Natural killer cell (primary cell): ENCODE measurements around the gene INPP5K. TPM values are rescaled to one million over a fixed set of nuclear protein-coding genes. Genes with fewer than 3 reads are reported as not detected.

Source experiments
- ATAC-seq, 3 donors: fragments of 150-1000 bp in 2 of 3; fragments of 200-7000 bp in 1 of 3; cut with Tn5 transposase; 1 replicate in 1 of 3; 2 replicates in 2 of 3; pipeline ENCODE4 v1.10.0; 2021; ENCODE audit warnings: mild to moderate bottlenecking in 2 of 3, moderate library complexity in 2 of 3
- DNase-seq, 2 donors: peaks; one replicate each; pipeline versions ENCODE4 v3.0.0 to v3.0.0-alpha.2; 2013 to 2021; ENCODE audit warnings: mixed read lengths in 1 of 2
- H3K27ac ChIP-seq: one replicate; pipeline ENCODE4 v1.5.1; 2013; ENCODE audit warnings: mild to moderate bottlenecking, low read length
- H3K27me3 ChIP-seq: one replicate; pipeline ENCODE4 v1.6.1; 2013; ENCODE audit warnings: low read length; ENCODE audit not compliant: control insufficient read depth, insufficient read depth
- H3K36me3 ChIP-seq: one replicate; pipeline ENCODE4 v1.6.1; 2013; ENCODE audit warnings: low read length; ENCODE audit not compliant: control insufficient read depth, insufficient read depth
- H3K4me1 ChIP-seq: one replicate; pipeline ENCODE4 v1.6.1; 2013; ENCODE audit warnings: low read length; ENCODE audit not compliant: control insufficient read depth, insufficient read depth
- H3K4me3 ChIP-seq: one replicate; pipeline ENCODE4 v1.5.1; 2013; ENCODE audit warnings: low read length
- H3K9me3 ChIP-seq: one replicate; pipeline ENCODE4 v1.6.1; 2013; ENCODE audit warnings: low read length; ENCODE audit not compliant: control insufficient read depth, insufficient read depth
- H3K27ac Mint-ChIP-seq, 2 donors: one replicate each; pipeline ENCODE4 v1.8.0; 2022; ENCODE audit warnings: mild to moderate bottlenecking in 2 of 2, mixed read lengths in 2 of 2, moderate library complexity in 1 of 2
- H3K27me3 Mint-ChIP-seq, 2 donors: one replicate each; pipeline ENCODE4 v1.8.0; 2022; ENCODE audit warnings: low read depth in 2 of 2, mixed read lengths in 2 of 2
- H3K36me3 Mint-ChIP-seq: one replicate; pipeline ENCODE4 v1.8.0; 2022; ENCODE audit warnings: mixed read lengths
- H3K4me1 Mint-ChIP-seq, 2 donors: one replicate each; pipeline ENCODE4 v1.8.0; 2022; ENCODE audit warnings: mixed read lengths in 2 of 2
- H3K4me3 Mint-ChIP-seq: one replicate; pipeline ENCODE4 v1.8.0; 2022; ENCODE audit warnings: mild to moderate bottlenecking, moderate library complexity, mixed read lengths
- H3K9me3 Mint-ChIP-seq, 2 donors: one replicate each; pipeline ENCODE4 v1.8.0; 2022; ENCODE audit warnings: mixed read lengths in 2 of 2
- CTCF ChIP-seq: fragments of 200-600 bp; IDR thresholded peaks from one replicate; pipeline ENCODE4 v1.8.0; 2022; ENCODE audit warnings: antibody characterized with exemption
- WGBS: methylation state at CpG from one replicate; pipeline ENCODE4 v1.1.7; 2013; ENCODE audit warnings: missing lambda C conversion rate; ENCODE audit not compliant: insufficient coverage; 5-methylcytosine and 5-hydroxymethylcytosine counted together
- intact Hi-C: fragments of 100-400 bp; cut with micrococcal nuclease; formaldehyde crosslinking; loops from one replicate; pipeline ENCODE4 v1.14.2; 2022
- total RNA-seq, 4 donors: library from RNA; stranded (reverse); fragments of 120-200 nt in 1 of 4; gene quantifications; one replicate each; pipeline versions ENCODE4 v1.2.3 to v1.2.4, GENCODE V29; 2013 to 2022

INPP5K gene
- total RNA-seq, 3 donors from 2014 or later (not counting 1 experiment from before 2014, with no cell fraction given) = 278 to 317 (median 292) TPM

GRCh38 chr17:1521086-1521640 lies 4.8 kb upstream of the INPP5K start:
- Histone ChIP-seq H3K9me3 (no peaks in the 10 kb centered on the region), H3K27me3 (no peaks in the 10 kb centered on the region), H3K36me3 (peaks cover 6% of the 10 kb centered on the region), H3K4me3 (no peak overlapping the region), H3K27ac (no peak overlapping the region), H3K4me1 (peaks cover 9% of the 10 kb centered on the region)
- Mint-ChIP-seq H3K9me3 (no peaks in the 10 kb centered on the region), H3K4me3 (no peak overlapping the region), H3K4me1 (no peaks in the 10 kb centered on the region), H3K27me3 (no peaks in the 10 kb centered on the region), H3K36me3 (no peaks in the 10 kb centered on the region), H3K27ac (no peak overlapping the region)
- ATAC-seq = no peak
- intact Hi-C loops = no loop called here
- TF ChIP-seq CTCF = no peak
- no peak for DNase-seq
- 97% methylated on average over 9 of the region's 10 CpGs for WGBS

GRCh38 chr17:1519678-1520077 lies 3.3 kb upstream of the INPP5K start:
- DNase-seq = no peak
- ATAC-seq = no peak
- intact Hi-C loops = loop anchor here (5.0 kb wide), 1 partner anchor 108 kb away; the partner anchor contains the start of gene SLC43A2
- H3K36me3 Mint-ChIP-seq = no peaks in the 10 kb centered on the region
- peaks cover 9 to 11% of the 10 kb centered on the region in 2 donors for H3K4me1 Mint-ChIP-seq
- H3K27ac Mint-ChIP-seq = no peak overlapping the region
- no peaks in the 10 kb centered on the region for H3K27me3 Mint-ChIP-seq
- Histone ChIP-seq H3K27ac (no peak overlapping the region), H3K4me3 (no peak overlapping the region), H3K9me3 (no peaks in the 10 kb centered on the region), H3K36me3 (peaks cover 4% of the 10 kb centered on the region), H3K4me1 (peaks cover 24% of the 10 kb centered on the region), H3K27me3 (no peaks in the 10 kb centered on the region)
- no peak for TF ChIP-seq CTCF
- 92% methylated on average over 7 of the region's 7 CpGs for WGBS
- no peaks in the 10 kb centered on the region for H3K9me3 Mint-ChIP-seq
- H3K4me3 Mint-ChIP-seq = no peak overlapping the region

- intact Hi-C loops = loop anchor here (5.0 kb wide), 1 partner anchor 109 kb away; the partner anchor contains the start of gene SLC43A2
- DNase-seq = no peak
- H3K9me3 ChIP-seq = no peaks in the 10 kb centered on the region
- peaks cover 7% of the 10 kb centered on the region for H3K36me3 ChIP-seq
- Mint-ChIP-seq H3K4me1 (peaks cover 11 to 19% of the 10 kb centered on the region in 2 donors), H3K27me3 (no peaks in the 10 kb centered on the region), H3K36me3 (no peaks in the 10 kb centered on the region), H3K27ac (peak overlapping the region in 1 of 2 donors; percentile 8), H3K9me3 (no peaks in the 10 kb centered on the region), H3K4me3 (peak overlapping the region; percentile 74)
- no peak overlapping the region for H3K4me3 ChIP-seq
- H3K4me1 ChIP-seq = peaks cover 25% of the 10 kb centered on the region
- H3K27ac ChIP-seq = no peak overlapping the region
- whole genome bisulfite sequencing = 81% methylated on average over 2 of the region's 2 CpGs
- TF ChIP-seq CTCF = no peak
- ATAC-seq = no peak
- H3K27me3 ChIP-seq = no peaks in the 10 kb centered on the region
These were observed 2.0 kb upstream of the INPP5K start for GRCh38 chr17:1518410-1518809.
